COLO829 (cell line): ENCODE measurements around the gene RASA3.
A peak's percentile ranks its signal among the peaks of the same experiment; 100 is the strongest.
"Not testable (repeated sequence)": the region's sequence is repeated elsewhere in the genome, so short reads cannot be mapped to it uniquely, and the experiment has no call there.

Source experiments
- DNase-seq: peaks from one replicate; pipeline ENCODE4 v3.0.0; 2012; ENCODE audit warnings: low spot score

RASA3 gene

DNA sequence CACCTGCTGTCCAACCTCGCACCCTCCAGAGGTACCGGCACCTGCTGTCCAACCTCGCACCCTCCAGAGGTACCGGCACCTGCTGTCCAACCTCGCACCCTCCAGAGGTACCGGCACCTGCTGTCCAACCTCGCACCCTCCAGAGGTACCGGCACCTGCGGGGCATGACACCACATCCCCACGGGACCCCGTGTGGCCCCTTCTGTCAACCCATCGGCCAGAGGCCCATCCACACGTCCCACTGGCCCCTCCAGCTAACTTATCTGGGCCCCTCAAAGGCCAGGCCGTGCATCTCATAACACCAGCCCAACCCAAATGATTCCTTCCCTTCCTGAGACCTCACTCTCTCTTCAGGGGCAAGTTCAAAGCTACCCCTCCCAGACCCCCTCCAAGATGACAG lies 6.3 kb downstream of the RASA3 start:
- not testable (repeated sequence) for DNase-seq

DNA sequence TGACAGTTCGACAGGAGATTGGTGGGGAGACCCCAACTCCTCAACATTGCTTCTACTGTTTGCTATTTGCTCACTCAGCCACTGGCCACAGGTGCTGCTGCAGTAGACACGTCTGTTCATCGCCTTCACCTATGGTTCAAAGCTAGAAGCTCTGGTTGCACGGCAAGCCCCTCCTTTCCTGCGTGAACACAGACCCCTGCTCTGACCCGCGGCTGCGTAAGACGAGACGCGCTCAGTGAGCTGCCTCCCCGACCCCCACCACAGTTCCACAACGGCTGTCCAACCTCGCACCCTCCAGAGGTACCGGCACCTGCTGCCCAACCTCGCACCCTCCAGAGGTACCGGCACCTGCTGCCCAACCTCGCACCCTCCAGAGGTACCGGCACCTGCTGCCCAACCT lies 6.8 kb downstream of the RASA3 start:
- DNase-seq, result no peak

- DNase-seq, result no peak
Observed at GRCh38 chr13:114124921-114125320, 7.5 kb downstream of the RASA3 start.

GRCh38 chr13:114124431-114124830 lies 8.0 kb downstream of the RASA3 start:
- DNase-seq, result no peak

- no peak for DNase-seq
Observed at GRCh38 chr13:114123876-114124275, 8.5 kb downstream of the RASA3 start.

DNA sequence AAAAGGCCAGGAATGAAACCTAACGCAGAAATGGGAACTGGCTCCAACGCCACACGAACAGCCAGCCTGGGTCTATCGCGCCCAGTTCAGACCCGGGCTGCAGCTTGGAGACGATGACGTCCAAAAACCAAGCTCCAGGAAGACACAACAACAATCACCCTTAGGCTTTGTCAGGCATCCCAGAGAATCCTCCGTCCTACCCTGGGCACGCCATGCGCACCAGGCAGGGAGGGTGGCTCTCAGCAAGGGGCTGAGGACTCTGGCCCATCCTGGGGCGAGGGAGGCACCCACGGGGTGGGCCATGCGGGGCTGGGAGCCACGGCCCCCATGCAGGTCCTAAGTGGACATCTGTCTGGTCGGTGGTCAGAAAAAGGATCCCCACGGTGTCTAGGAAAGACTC lies 9.0 kb downstream of the RASA3 start:
- DNase-seq, result no peak

DNA sequence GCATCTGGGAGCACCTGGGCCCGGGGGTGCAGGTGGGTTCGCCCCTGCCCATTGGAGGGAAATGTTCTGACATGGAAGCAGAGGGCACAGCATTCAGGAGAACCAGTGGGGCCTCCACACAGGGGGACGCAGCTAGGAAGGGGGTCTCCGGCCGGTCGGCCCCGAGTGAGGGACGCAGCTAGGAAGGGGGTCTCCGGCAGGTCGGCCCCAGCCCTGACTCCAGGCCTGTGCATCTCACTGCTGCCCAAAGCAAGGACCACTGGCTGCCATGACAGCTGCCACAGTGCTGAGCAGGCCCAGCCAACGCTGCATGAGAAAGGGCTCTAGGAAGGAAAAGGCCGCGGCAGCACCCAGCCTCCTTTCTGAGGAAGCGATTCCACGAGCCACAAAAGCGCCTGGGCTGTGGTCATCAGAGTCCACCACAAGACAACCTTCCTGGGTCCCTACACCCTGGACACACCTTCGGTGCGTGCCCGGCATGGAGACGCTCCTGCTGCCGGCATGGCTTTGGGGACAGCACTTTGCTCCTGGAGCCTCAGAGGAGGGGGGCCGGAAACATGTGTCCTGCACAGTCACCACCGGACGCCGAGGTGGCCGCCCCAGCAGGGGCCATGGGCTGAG lies 9.7 kb downstream of the RASA3 start:
- DNase-seq, result no peak

DNA sequence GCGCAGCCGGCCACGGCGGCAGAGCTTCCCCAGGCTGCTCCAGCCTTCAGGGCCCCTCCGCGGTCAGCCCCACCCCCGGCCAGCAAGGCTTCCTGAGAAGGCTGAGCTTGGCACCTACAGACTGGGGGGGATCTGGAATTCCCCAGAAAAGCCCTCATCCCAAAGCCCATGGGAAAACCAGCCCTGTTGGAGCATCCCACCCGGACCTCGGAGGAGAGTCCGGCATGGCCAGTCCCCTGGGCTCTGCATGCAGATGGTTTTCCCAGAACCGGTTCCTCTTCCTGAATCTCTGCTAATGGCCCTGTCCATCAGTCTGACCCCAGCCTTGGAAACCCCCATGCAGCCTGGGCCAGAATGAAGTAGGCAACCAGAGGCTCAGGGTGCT lies 10.3 kb downstream of the RASA3 start:
- no peak for DNase-seq

GRCh38 chr13:114121496-114122126 lies 10.8 kb downstream of the RASA3 start:
- no peak for DNase-seq

- DNase-seq, result no peak
Observed at GRCh38 chr13:114121031-114121430, 11.4 kb downstream of the RASA3 start.

DNA sequence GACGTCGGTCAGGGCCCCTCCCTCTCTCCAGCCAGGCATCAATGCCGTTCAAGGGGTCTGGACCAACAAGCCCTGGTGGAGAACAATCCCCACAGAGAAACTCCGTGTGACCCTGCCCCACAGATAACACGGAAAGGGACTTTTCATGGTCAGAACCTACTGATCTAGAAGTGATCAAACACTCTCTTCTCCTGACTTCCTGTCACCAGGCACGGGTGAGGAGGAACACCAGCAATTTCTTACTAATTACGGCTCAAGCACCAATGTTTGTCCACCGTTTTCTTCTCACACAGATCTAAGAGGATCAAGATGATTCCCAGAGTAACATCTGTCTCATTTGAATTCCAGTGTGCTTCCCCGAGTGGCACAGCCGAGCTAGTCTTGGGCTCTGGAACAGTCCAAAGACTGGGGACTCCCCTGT lies 11.8 kb downstream of the RASA3 start:
- DNase-seq, result no peak

DNA sequence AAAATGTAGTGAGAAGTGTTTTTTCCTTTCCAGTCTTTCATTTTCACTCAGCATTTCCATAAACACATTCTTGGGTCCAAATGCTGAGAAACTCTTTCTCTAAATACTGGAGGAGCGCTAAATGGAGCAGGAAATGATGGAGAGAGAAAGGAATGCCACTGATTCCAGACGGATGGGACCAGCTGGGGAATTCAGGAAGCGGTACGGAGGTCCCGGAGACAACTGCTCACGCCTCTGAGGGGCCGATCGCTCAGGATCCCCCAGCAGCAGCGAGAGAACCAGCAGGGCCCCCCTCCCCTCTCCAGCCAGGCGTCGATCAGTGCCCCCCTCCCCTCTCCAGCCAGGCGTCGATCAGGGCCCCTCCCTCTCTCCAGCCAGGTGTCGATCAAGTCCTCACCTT lies 13.2 kb downstream of the RASA3 start:
- DNase-seq, result peak; percentile 63

DNA sequence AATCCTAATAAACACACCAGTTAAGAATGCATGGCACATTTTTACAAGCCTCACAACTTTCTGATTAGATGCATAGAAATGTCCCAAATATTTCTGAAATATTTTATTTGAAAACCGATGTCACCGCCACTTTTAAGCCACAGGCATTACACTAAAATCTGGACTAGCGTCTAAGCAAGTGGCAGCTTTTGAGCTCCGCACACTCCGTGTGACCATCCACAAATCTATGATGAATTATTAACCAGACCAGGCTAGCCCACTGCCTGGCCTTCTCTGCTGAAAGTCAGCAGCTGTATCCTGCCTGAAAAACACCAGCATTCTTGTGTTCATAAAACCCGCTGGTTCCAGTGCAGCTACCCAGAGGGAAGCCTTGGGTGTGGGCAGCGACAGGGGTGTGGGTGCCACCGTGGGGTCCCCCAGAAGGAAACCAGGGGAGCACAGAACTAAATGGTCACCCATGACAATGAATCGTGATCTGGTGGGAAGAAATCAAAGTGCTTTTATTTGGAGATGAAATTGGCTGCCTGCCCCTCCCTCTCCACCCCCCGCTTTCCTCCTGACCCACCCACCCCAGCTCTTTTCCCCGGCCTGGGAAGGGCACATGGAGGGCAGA lies 13.8 kb downstream of the RASA3 start:
- DNase-seq, result no peak

- no peak for DNase-seq
Observed at GRCh38 chr13:114118086-114118485, 14.3 kb downstream of the RASA3 start.

DNA sequence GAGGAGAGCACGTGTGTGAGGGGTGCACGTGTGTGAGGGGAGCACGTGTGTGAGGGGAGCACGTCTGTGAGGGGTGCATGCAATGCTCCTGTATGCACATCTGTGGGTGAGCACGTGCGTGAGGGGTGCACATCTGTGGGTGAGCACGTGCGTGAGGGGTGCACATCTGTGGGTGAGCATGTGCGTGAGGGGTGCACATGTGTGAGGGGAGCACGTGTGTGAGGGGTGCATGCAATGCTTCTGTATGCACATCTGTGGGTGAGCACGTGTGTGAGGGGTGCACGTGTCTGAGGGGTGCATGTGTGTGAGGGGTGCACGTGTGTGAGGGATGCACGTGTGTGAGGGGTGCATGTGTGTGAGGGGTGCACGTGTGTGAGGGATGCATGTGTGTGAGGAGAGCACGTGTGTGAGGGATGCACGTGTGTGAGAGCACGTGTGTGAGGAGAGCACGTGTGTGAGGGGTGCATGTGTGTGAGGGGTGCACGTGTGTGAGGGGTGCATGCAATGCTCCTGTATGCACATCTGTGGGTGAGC lies 15.0 kb downstream of the RASA3 start:
- DNase-seq, result not testable (repeated sequence)

GRCh38 chr13:114116734-114117133 lies 15.7 kb downstream of the RASA3 start:
- no peak for DNase-seq

GRCh38 chr13:114115796-114116195 lies 16.6 kb downstream of the RASA3 start:
- no peak for DNase-seq

DNA sequence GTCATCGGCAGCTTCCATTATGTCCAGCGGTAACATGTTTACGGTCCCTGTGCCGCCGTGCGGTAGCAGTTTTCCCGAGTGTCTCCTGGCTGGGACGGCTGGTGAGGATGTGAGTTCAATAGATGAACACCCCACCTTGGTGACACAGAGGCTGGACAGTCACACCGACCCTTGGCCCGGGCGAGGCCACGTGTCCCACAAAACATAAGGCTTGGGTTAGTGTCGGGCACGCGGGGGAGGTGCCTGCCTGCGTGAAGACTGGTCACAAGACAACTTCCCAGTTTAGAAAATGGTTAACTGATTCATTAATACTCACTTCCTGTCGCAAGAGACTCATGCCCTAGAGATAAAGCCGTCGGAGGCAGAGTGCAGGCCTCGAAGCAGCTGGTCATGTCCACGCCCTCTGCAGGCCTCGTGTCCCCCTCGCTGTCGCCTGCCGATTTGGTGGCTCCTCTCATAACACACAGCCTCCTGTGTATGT lies 17.2 kb downstream of the RASA3 start:
- DNase-seq, result peak; percentile 53

DNA sequence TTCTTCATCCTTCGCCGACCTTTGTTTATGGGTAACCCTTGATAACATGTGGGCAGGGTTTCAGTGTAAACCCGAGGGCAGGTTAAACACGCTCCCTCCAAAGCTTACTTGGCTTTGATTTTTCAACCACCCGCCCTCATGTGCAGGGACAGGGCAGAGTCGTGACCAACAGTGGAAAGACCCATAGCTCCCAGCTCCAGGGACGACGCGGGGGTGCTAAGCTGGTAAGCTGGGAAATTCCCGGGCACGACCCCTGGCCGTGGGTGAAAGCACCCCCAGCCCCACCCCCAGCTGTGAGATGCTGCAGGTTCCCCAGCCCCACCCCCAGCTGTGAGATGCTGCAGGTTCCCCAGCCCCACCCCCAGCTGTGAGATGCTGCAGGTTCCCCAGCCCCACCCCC lies 17.8 kb downstream of the RASA3 start:
- not testable (repeated sequence) for DNase-seq

GRCh38 chr13:114114006-114114640 lies 18.3 kb downstream of the RASA3 start:
- no peak for DNase-seq

DNA sequence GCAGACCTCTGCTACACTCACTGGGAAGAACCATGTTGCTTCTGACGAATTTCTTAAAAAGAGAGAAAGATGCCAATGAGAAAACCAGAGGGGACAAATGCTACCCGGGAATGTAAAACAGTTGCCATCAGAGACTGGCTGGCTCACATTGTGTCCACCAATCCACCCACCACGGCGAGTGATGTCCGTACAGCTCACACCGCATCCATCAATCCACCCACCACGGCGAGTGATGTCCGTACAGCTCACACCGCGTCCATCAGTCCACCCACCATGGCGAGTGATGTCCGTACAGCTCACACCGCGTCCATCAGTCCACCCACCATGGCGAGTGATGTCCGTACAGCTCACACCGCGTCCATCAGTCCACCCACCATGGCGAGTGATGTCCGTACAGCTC lies 19.0 kb downstream of the RASA3 start:
- not testable (repeated sequence) for DNase-seq

DNA sequence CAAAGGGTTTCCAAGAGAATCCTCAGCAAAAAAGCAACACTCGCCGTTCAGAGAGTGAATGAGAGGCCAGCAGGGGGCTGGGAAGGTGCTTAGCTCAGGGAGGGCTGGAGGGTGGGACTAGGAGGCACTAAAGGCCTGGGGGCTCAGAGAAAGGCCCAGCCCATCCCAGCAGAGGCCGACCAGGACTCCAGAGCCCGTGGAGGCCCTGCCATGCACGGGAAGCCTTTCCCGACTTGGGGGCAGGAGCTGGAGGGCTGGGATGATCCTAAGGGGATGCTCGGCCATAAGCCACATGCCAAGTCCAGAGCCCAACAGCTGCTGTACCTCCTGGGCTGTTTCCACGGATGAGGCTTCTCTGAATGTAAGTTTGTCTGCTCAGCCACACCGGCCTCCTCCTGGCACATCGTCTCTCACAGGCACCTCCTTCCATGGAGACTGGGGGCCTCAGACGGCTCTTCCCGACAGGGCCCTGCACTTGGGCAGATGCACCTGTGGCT lies 19.5 kb downstream of the RASA3 start:
- no peak for DNase-seq
